Measurements from ENCODE around the gene SYT12.
"Not testable (repeated sequence)": the region's sequence is repeated elsewhere in the genome, so short reads cannot be mapped to it uniquely, and the experiment has no call there.

Gene SYT12

GRCh38 chr11:67022961-67023956 lies at the start of gene SYT12:
TSS of gene SYT12 (plus strand) at chr11:67023134. CDS start at chr11:67030145, 7,011 bp downstream.
- no peak for DNase-seq

GRCh38 chr11:66973956-66974580 lies 48.9 kb upstream of the SYT12 start:
- no peak for DNase-seq

- no peak for DNase-seq
These were observed 48.1 kb upstream of the SYT12 start, which contains the start of gene C11orf86 for GRCh38 chr11:66974724-66975404. TSS of gene C11orf86 (plus strand) at chr11:66975304. CDS start at chr11:66975363, 59 bp downstream.

GRCh38 chr11:66975405-66976027 lies 47.4 kb upstream of the SYT12 start:
- no peak for DNase-seq

GRCh38 chr11:66976028-66976467 lies 46.9 kb upstream of the SYT12 start:
- DNase-seq = no peak

- no peak for DNase-seq
These were observed 46.0 kb upstream of the SYT12 start for GRCh38 chr11:66976925-66977324.

- no peak for DNase-seq
These were observed 44.7 kb upstream of the SYT12 start for GRCh38 chr11:66978229-66978628.

- DNase-seq = no peak
These were observed 44.2 kb upstream of the SYT12 start for GRCh38 chr11:66978717-66979116.

- no peak for DNase-seq
These were observed 43.5 kb upstream of the SYT12 start for GRCh38 chr11:66979336-66979980.

GRCh38 chr11:66981976-66982578 lies 40.9 kb upstream of the SYT12 start:
- peak; percentile 53 to 81 for DNase-seq

- DNase-seq = no peak
These were observed 39.5 kb upstream of the SYT12 start for GRCh38 chr11:66983275-66983924.

- DNase-seq = no peak
These were observed 37.3 kb upstream of the SYT12 start for GRCh38 chr11:66985508-66986177.

- no peak for DNase-seq
These were observed 36.8 kb upstream of the SYT12 start for GRCh38 chr11:66986178-66986545.

- DNase-seq = no peak
These were observed 35.7 kb upstream of the SYT12 start for GRCh38 chr11:66987158-66987620.

- DNase-seq = no peak
These were observed 34.9 kb upstream of the SYT12 start for GRCh38 chr11:66987924-66988637.

GRCh38 chr11:66988741-66989140 lies 34.2 kb upstream of the SYT12 start:
- DNase-seq = not testable (repeated sequence)

GRCh38 chr11:66989360-66989759 lies 33.6 kb upstream of the SYT12 start:
- DNase-seq = not testable (repeated sequence)

GRCh38 chr11:66992041-66992440 lies 30.9 kb upstream of the SYT12 start:
- DNase-seq = no peak

- no peak for DNase-seq
These were observed 26.2 kb upstream of the SYT12 start for GRCh38 chr11:66996609-66997273.
